Measurements from ENCODE around the gene PLCXD3.
"Not testable (repeated sequence)": the region's sequence is repeated elsewhere in the genome, so short reads cannot be mapped to it uniquely, and the experiment has no call there.

The PLCXD3 gene

GRCh38 chr5:41339339-41339738 is 171.1 kb downstream of the PLCXD3 start:
- DNase-seq = no peak

GRCh38 chr5:41338136-41338675 is 172.2 kb downstream of the PLCXD3 start:
- DNase-seq = no peak

GRCh38 chr5:41337724-41338123 is 172.7 kb downstream of the PLCXD3 start:
- DNase-seq = no peak

- DNase-seq = no peak
These were observed 173.2 kb downstream of the PLCXD3 start for GRCh38 chr5:41337216-41337615.

GRCh38 chr5:41336471-41336870 is 173.9 kb downstream of the PLCXD3 start:
- no peak for DNase-seq

GRCh38 chr5:41335596-41336181 is 174.7 kb downstream of the PLCXD3 start:
- DNase-seq = no peak

- DNase-seq = no peak
These were observed 175.6 kb downstream of the PLCXD3 start for GRCh38 chr5:41334758-41335157.

GRCh38 chr5:41334221-41334620 is 176.2 kb downstream of the PLCXD3 start:
- DNase-seq = no peak

- no peak for DNase-seq
These were observed 185.3 kb downstream of the PLCXD3 start for GRCh38 chr5:41325074-41325473.

GRCh38 chr5:41322826-41323225 is 187.6 kb downstream of the PLCXD3 start:
- DNase-seq = not testable (repeated sequence)

- no peak for DNase-seq
These were observed 197.8 kb downstream of the PLCXD3 start for GRCh38 chr5:41312478-41313060.

GRCh38 chr5:41312066-41312465 is 198.3 kb downstream of the PLCXD3 start:
- no peak for DNase-seq

- no peak for DNase-seq
These were observed 201.1 kb downstream of the PLCXD3 start for GRCh38 chr5:41309275-41309674.

- no peak for DNase-seq
These were observed 204.4 kb downstream of the PLCXD3 start for GRCh38 chr5:41306005-41306404.

- no peak for DNase-seq
These were observed 205.3 kb downstream of the PLCXD3 start for GRCh38 chr5:41305056-41305455.

GRCh38 chr5:41296066-41296465 is 214.3 kb downstream of the PLCXD3 start:
- DNase-seq = no peak

GRCh38 chr5:41291323-41291722 is 219.1 kb downstream of the PLCXD3 start:
- DNase-seq = no peak

- DNase-seq = no peak
These were observed 219.6 kb downstream of the PLCXD3 start for GRCh38 chr5:41290810-41291209.

GRCh38 chr5:41289970-41290464 is 220.4 kb downstream of the PLCXD3 start:
- DNase-seq = no peak

GRCh38 chr5:41286696-41287095 is 223.7 kb downstream of the PLCXD3 start:
- no peak for DNase-seq

GRCh38 chr5:41286165-41286564 is 224.2 kb downstream of the PLCXD3 start:
- DNase-seq = no peak

- no peak for DNase-seq
These were observed 225.5 kb downstream of the PLCXD3 start for GRCh38 chr5:41284938-41285337.

GRCh38 chr5:41281215-41281810 is 229.1 kb downstream of the PLCXD3 start:
- no peak for DNase-seq

- DNase-seq = no peak
These were observed 231.4 kb downstream of the PLCXD3 start for GRCh38 chr5:41279040-41279439.
